ENCODE data around the gene KDM1B.

The KDM1B gene

GRCh38 chr6:18126121-18126520 lies 29.1 kb upstream of the KDM1B start:
- TF ChIP-seq TCF12 (IDR thresholded peaks at IDR 0.05; ENCODE audit: low read depth) (no peak), TAF1 (IDR thresholded peaks at IDR 0.05; ENCODE audit: low read depth) (no peak), CEBPB (IDR thresholded peaks at IDR 0.05) (no peak)

- TF ChIP-seq FOXM1 (IDR thresholded peaks at IDR 0.05; ENCODE audit: borderline replicate concordance, low read depth) (no peak), NFIC (IDR thresholded peaks at IDR 0.05) (no peak), YY1 (IDR thresholded peaks at IDR 0.05; ENCODE audit: low read depth) (no peak), TCF12 (IDR thresholded peaks at IDR 0.05; ENCODE audit: low read depth) (no peak), EGR1 (IDR thresholded peaks at IDR 0.05) (no peak), TAF1 (IDR thresholded peaks at IDR 0.05; ENCODE audit: low read depth) (no peak), CREB1 (IDR thresholded peaks at IDR 0.05; ENCODE audit: low read depth) (no peak), CEBPB (IDR thresholded peaks at IDR 0.05) (no peak), REST (IDR thresholded peaks at IDR 0.05; ENCODE audit: low read depth) (no peak), EP300 (IDR thresholded peaks at IDR 0.05; ENCODE audit: borderline replicate concordance) (no peak)
Observed at GRCh38 chr6:18132346-18132745, 22.9 kb upstream of the KDM1B start.

GRCh38 chr6:18135171-18135570 lies 20.1 kb upstream of the KDM1B start:
- TF ChIP-seq CREB1 (IDR thresholded peaks at IDR 0.05; ENCODE audit: low read depth) (no peak), USF1 (IDR thresholded peaks at IDR 0.05) (no peak), CEBPB (IDR thresholded peaks at IDR 0.05) (no peak), EGR1 (IDR thresholded peaks at IDR 0.05) (no peak), REST (IDR thresholded peaks at IDR 0.05; ENCODE audit: low read depth) (no peak), MAX (IDR thresholded peaks at IDR 0.05) (no peak), TEAD4 (IDR thresholded peaks at IDR 0.05) (no peak), ZBTB7A (IDR thresholded peaks at IDR 0.05; ENCODE audit: low read depth) (no peak), RAD21 (IDR thresholded peaks at IDR 0.05; ENCODE audit: low read depth) (no peak), TCF12 (IDR thresholded peaks at IDR 0.05; ENCODE audit: low read depth) (no peak), NFIC (IDR thresholded peaks at IDR 0.05) (no peak)

- no peak for TF ChIP-seq TEAD4 (IDR thresholded peaks at IDR 0.05)
- TF ChIP-seq EP300 (IDR thresholded peaks at IDR 0.05; ENCODE audit: borderline replicate concordance): no peak
- no peak for TF ChIP-seq TAF1 (IDR thresholded peaks at IDR 0.05; ENCODE audit: low read depth)
- no peak for TF ChIP-seq NFIC (IDR thresholded peaks at IDR 0.05)
- no peak for TF ChIP-seq REST (IDR thresholded peaks at IDR 0.05; ENCODE audit: low read depth)
- no peak for TF ChIP-seq CREB1 (IDR thresholded peaks at IDR 0.05; ENCODE audit: low read depth)
- no peak for TF ChIP-seq RAD21 (IDR thresholded peaks at IDR 0.05; ENCODE audit: low read depth)
- TF ChIP-seq EGR1 (IDR thresholded peaks at IDR 0.05): no peak
- TF ChIP-seq MAX (IDR thresholded peaks at IDR 0.05): no peak
- no peak for TF ChIP-seq USF1 (IDR thresholded peaks at IDR 0.05)
- TF ChIP-seq TCF12 (IDR thresholded peaks at IDR 0.05; ENCODE audit: low read depth): no peak
- TF ChIP-seq YY1 (IDR thresholded peaks at IDR 0.05; ENCODE audit: low read depth): no peak
- TF ChIP-seq FOXM1 (IDR thresholded peaks at IDR 0.05; ENCODE audit: borderline replicate concordance, low read depth): no peak
- no peak for TF ChIP-seq ZBTB7A (IDR thresholded peaks at IDR 0.05; ENCODE audit: low read depth)
- no peak for TF ChIP-seq CEBPB (IDR thresholded peaks at IDR 0.05)
Observed at GRCh38 chr6:18136260-18136659, 19.0 kb upstream of the KDM1B start.

- no peak for TF ChIP-seq EGR1 (IDR thresholded peaks at IDR 0.05)
- no peak for TF ChIP-seq USF1 (IDR thresholded peaks at IDR 0.05)
- TF ChIP-seq ZBTB7A (IDR thresholded peaks at IDR 0.05; ENCODE audit: low read depth): no peak
- TF ChIP-seq YY1 (IDR thresholded peaks at IDR 0.05; ENCODE audit: low read depth): no peak
- no peak for TF ChIP-seq REST (IDR thresholded peaks at IDR 0.05; ENCODE audit: low read depth)
- TF ChIP-seq FOXM1 (IDR thresholded peaks at IDR 0.05; ENCODE audit: borderline replicate concordance, low read depth): no peak
- no peak for TF ChIP-seq RAD21 (IDR thresholded peaks at IDR 0.05; ENCODE audit: low read depth)
- TF ChIP-seq MAX (IDR thresholded peaks at IDR 0.05): no peak
- no peak for TF ChIP-seq EP300 (IDR thresholded peaks at IDR 0.05; ENCODE audit: borderline replicate concordance)
- TF ChIP-seq CREB1 (IDR thresholded peaks at IDR 0.05; ENCODE audit: low read depth): no peak
- TF ChIP-seq TEAD4 (IDR thresholded peaks at IDR 0.05): no peak
- TF ChIP-seq CEBPB (IDR thresholded peaks at IDR 0.05): no peak
- TF ChIP-seq TAF1 (IDR thresholded peaks at IDR 0.05; ENCODE audit: low read depth): no peak
- TF ChIP-seq TCF12 (IDR thresholded peaks at IDR 0.05; ENCODE audit: low read depth): no peak
- TF ChIP-seq NFIC (IDR thresholded peaks at IDR 0.05): no peak
Observed at GRCh38 chr6:18138906-18139305, 16.3 kb upstream of the KDM1B start.
